ENCODE measurements around the gene CALU.

DNA sequence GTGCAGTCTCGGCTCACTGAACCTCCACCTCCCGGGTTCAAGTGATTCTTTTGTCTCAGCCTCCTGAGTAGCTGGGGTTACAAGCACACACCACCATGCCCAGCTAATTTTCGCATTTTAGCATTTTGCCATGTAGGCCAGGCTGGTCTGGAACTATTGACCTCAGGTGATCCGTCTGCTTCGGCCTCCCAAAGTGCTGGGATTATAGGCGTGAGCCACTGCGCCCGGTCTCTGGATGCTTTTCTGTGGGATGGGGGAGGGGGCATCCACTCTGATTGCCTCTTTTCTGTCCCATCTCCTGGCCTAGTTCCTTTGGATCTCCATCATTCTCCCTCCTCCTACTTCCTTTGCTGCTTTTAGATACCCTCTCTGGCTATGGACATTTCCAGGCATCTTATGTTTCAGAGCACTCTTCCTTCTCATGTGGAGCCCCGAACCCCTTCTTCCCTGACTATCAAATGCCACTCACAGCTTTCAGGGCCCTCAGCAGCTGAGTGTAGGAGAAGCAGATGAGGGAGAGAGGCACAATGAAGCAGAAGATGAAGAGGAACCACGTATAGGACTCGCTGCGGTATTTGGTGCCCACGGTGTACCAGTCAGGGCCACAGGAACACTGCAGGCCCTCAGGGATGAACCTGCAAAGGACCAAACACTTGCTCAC lies 35.0 kb downstream of the CALU start:
- TF ChIP-seq ZNF114 (CRISPR knock-in tag; IDR thresholded peaks at IDR 0.05) (no peak), CTCF (conservative IDR thresholded peaks at IDR 0.05; ENCODE audit: low read depth in 2 of 2) (no peak), POLR2AphosphoS5 (IDR thresholded peaks at IDR 0.05; ENCODE audit: low read depth) (no peak), EZH2 (IDR thresholded peaks at IDR 0.05; ENCODE audit: low read depth, unreplicated experiment) (no peak), JUNB (IDR thresholded peaks at IDR 0.05; ENCODE audit: unreplicated experiment) (no peak), REST (IDR thresholded peaks at IDR 0.05; ENCODE audit: unreplicated experiment) (no peak), EZH2phosphoT487 (IDR thresholded peaks at IDR 0.05; ENCODE audit: unreplicated experiment) (no peak), CREB1 (CRISPR knock-in tag; IDR thresholded peaks at IDR 0.05; ENCODE audit: low read depth) (no peak), NANOG (IDR thresholded peaks at IDR 0.05; ENCODE audit: borderline replicate concordance) (no peak)
- TF ChIP-seq, protein P1, sequence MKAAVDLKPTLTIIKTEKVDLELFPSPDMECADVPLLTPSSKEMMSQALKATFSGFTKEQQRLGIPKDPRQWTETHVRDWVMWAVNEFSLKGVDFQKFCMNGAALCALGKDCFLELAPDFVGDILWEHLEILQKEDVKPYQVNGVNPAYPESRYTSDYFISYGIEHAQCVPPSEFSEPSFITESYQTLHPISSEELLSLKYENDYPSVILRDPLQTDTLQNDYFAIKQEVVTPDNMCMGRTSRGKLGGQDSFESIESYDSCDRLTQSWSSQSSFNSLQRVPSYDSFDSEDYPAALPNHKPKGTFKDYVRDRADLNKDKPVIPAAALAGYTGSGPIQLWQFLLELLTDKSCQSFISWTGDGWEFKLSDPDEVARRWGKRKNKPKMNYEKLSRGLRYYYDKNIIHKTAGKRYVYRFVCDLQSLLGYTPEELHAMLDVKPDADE (IDR thresholded peaks at IDR 0.05), result no peak

Data from GM23338 (cell line).